ENCODE data around the gene POU2AF2. TPM values are rescaled to one million over a fixed set of nuclear protein-coding genes. Genes with fewer than 3 reads are reported as not detected.
A peak's percentile ranks its signal among the peaks of the same experiment; 100 is the strongest.

Gene POU2AF2
- total RNA-seq, 4 donors from 2014 or later = 0.66 TPM; not detected in 3

DNA sequence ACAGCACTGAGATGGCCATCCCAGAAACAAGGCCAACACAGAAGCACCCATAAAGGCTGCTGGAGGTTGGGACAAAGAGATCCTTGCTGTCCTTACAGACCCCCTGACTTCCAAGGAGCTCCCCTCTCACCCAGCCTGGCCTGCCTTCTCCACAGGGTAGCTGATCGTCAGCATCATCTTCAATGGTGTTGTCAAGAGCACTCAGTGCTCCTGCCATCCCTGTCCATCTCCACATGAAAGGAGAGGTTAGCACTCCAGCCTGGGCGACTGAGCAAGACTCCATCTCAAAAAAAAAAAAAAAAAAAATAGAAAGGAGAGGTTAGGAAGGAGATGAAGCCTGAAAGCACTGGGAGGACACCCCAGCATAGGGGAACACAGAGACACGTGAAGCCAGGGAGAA is 50.7 kb downstream of the POU2AF2 start:
- peak; percentile 53 for DNase-seq (ENCODE audit: extremely low spot score)
- Histone ChIP-seq H3K4me1 (peaks cover 7 to 31% (median 24%) of the 10 kb centered on the region in 4 donors), H3K9me3 (no peaks in the 10 kb centered on the region), H3K27me3 (peaks cover 0 to 10% (median 0%) of the 10 kb centered on the region in 4 donors), H3K36me3 (no peaks in the 10 kb centered on the region), H3K27ac (replicated peaks in 1 of 4) (no peak overlapping the region), H3K4me3 (no peak overlapping the region)
- WGBS = 89% methylated on average over 3 of the region's 3 CpGs
- intact Hi-C loops (cut with DNase I) = loop anchor here (5.0 kb wide), 1 partner anchor 126 kb away; no protein-coding TSS in a partner anchor
- TF ChIP-seq POLR2AphosphoS5 (IDR thresholded peaks at IDR 0.05) (no peak), EP300 (IDR thresholded peaks at IDR 0.05) (no peak), POLR2A (IDR thresholded peaks at IDR 0.05; ENCODE audit: low read depth) (no peak)
- TF ChIP-seq, protein P1, sequence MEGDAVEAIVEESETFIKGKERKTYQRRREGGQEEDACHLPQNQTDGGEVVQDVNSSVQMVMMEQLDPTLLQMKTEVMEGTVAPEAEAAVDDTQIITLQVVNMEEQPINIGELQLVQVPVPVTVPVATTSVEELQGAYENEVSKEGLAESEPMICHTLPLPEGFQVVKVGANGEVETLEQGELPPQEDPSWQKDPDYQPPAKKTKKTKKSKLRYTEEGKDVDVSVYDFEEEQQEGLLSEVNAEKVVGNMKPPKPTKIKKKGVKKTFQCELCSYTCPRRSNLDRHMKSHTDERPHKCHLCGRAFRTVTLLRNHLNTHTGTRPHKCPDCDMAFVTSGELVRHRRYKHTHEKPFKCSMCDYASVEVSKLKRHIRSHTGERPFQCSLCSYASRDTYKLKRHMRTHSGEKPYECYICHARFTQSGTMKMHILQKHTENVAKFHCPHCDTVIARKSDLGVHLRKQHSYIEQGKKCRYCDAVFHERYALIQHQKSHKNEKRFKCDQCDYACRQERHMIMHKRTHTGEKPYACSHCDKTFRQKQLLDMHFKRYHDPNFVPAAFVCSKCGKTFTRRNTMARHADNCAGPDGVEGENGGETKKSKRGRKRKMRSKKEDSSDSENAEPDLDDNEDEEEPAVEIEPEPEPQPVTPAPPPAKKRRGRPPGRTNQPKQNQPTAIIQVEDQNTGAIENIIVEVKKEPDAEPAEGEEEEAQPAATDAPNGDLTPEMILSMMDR (IDR thresholded peaks at IDR 0.05) = no peak

DNA sequence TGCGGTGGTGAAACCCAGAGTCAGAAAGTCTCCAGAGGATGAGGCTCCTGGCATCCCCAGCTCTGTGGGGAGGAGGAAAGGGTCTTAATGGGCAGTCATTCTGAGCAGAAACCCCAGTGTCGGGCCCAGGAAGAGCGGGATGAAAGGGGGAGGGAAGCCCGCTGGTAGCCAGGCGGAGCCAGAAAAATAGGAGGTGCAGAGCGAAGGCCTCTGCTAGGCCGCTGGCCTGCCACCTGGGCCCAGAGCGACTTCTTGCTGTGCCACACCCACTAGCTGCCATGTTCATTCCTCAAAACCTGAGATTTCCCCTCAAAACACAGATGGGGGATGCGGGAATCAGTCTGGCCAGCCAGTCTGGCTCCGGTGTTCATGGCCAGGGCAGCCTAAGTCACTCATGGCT is 52.2 kb downstream of the POU2AF2 start:
- intact Hi-C loops (cut with DNase I) = loop anchor here (5.0 kb wide), 1 partner anchor 125 kb away; no protein-coding TSS in a partner anchor
- Histone ChIP-seq H3K27ac (replicated peaks in 1 of 4) (peak overlapping the region in 1 of 4 donors; percentile 89), H3K4me3 (no peak overlapping the region), H3K9me3 (no peaks in the 10 kb centered on the region), H3K4me1 (peaks cover 7 to 35% (median 26%) of the 10 kb centered on the region in 4 donors), H3K36me3 (no peaks in the 10 kb centered on the region), H3K27me3 (peaks cover 0 to 10% (median 0%) of the 10 kb centered on the region in 4 donors)
- TF ChIP-seq EP300 (IDR thresholded peaks at IDR 0.05) (no peak), POLR2AphosphoS5 (IDR thresholded peaks at IDR 0.05) (no peak), POLR2A (IDR thresholded peaks at IDR 0.05; ENCODE audit: low read depth) (no peak)
- TF ChIP-seq, protein P1 (IDR thresholded peaks at IDR 0.05) = no peak
- DNase-seq (ENCODE audit: extremely low spot score) = no peak
- WGBS = 94% methylated on average over 10 of the region's 10 CpGs

DNA sequence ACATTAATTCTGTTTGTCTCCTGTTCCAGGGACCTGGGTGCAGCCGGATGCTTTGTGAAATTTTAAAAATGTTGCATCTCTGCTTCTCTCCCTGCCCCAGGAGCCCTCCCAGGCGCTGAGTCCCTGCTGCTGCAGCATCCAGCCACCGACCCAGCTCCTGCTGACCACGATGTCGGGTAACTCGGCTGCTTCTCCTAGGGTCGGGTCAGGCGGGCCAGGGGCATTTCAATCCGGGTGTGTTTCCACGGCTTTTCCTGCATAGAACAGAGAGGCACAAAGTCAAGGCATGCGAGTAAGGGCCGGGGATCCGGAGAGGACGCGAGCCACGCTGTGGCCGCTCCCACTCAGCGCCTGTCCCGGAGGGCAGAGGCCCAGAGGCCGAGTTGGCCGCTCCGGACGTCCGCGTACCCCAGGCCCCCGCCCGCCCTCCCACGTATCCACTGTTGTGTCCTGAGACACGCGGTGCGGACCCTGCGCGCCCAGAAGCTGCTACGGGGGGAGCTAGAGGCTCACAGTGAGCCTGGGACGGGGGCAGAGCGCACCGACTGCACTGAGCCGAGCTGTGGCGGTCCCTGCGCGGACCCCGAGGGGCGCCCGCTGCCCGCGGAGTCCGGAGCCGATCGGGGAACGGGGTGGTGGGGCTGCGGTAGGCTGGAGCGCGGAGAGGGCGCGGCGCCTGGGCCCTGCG is 53.0 kb downstream of the POU2AF2 start, which contains the start of gene POU2AF3:
Gene POU2AF3 (plus strand): TSS at position 134 of the 688 bp plus-strand sequence. CDS start 36 bp downstream, at position 170.
- peak; percentile 92 for DNase-seq (ENCODE audit: extremely low spot score)
- WGBS = 18% methylated on average over 14 of the region's 57 CpGs
- peaks cover 7 to 39% (median 31%) of the 10 kb centered on the region in 4 donors for H3K4me1 ChIP-seq

DNA sequence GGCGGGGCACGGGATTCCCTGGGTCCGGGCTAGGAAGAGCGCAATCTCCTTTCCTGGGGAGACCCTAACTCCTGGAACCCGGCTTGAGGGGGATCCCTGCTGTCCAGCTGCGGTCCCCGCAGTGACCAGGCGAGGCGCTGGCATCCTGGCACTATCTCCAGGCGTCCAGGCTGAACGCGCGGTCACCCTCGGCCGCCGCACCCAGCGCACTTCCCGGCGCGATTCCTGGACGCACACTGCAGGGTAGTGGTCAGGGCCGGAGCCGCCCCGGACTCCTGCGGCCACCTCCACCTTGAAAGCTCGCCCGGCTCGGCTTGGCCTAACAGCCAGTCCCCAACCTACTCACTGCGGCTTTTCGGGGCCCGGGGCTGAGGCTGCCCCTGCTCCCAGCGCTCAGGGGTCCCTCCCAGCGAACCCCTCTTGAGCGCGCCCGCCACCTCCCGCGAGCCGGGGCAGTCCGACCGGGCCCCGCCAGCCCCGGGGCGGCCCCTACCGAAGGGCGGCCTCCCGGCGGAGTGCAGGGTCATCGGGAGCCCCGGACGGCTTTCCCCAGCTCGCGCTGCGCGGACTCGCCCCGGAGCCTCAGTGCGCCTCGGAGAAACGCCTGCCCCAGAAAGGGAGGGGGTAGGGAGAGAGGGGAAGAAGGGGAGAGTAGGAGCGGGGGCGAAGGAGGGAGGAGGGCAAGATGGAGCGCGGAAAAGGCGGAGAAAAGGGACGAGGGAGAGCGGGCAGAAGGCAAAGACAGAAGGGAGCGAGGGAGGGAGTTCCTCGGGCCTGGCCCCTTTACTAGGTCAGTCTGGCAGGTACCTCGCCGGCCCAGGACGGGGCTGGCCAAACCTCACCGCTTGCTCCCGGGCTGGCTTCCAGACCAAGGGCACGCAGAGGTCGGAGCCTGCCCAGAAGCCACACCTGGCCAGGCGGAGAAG is 53.8 kb downstream of the POU2AF2 start:
- H3K27ac ChIP-seq (replicated peaks in 1 of 4) = peak overlapping the region; percentile 78 to 89 (median 85)
- TF ChIP-seq, protein P1 (IDR thresholded peaks at IDR 0.05) = peak; percentile 55 to 69 (median 57)
- TF ChIP-seq POLR2AphosphoS5 (IDR thresholded peaks at IDR 0.05) (peak; percentile 23 to 30), POLR2A (IDR thresholded peaks at IDR 0.05; ENCODE audit: low read depth) (no peak), EP300 (IDR thresholded peaks at IDR 0.05) (no peak)
- peak; percentile 89 for DNase-seq (ENCODE audit: extremely low spot score)
- WGBS = 3% methylated on average over 44 of the region's 77 CpGs
- peaks cover 0 to 10% (median 0%) of the 10 kb centered on the region in 4 donors for H3K27me3 ChIP-seq
- no peaks in the 10 kb centered on the region for H3K9me3 ChIP-seq
- intact Hi-C loops (cut with DNase I) = loop anchor here (5.0 to 10.0 kb wide), 2 partner anchors 55 to 123 kb away; no protein-coding TSS in a partner anchor
- no peaks in the 10 kb centered on the region for H3K36me3 ChIP-seq
- H3K4me3 ChIP-seq = peak overlapping the region; percentile 65 to 71 (median 70)
- peaks cover 7 to 42% (median 34%) of the 10 kb centered on the region in 4 donors for H3K4me1 ChIP-seq

More for the DNA sequence above, 53.0 kb downstream of the POU2AF2 start, which contains the start of gene POU2AF3:
- Histone ChIP-seq H3K36me3 (no peaks in the 10 kb centered on the region), H3K4me3 (peak within 1 kb of the TSS; percentile 65 to 71 (median 70)), H3K27me3 (peaks cover 0 to 10% (median 0%) of the 10 kb centered on the region in 4 donors), H3K27ac (replicated peaks in 1 of 4) (peak within 1 kb of the TSS; percentile 78 to 89 (median 85)), H3K9me3 (no peaks in the 10 kb centered on the region)
- intact Hi-C loops (cut with DNase I) = loop anchor here (5.0 kb wide), 1 partner anchor 124 kb away; no protein-coding TSS in a partner anchor
- TF ChIP-seq, protein P1 (IDR thresholded peaks at IDR 0.05) = no peak
- TF ChIP-seq POLR2A (IDR thresholded peaks at IDR 0.05; ENCODE audit: low read depth) = no peak
- TF ChIP-seq EP300 (IDR thresholded peaks at IDR 0.05) = no peak
- TF ChIP-seq POLR2AphosphoS5 (IDR thresholded peaks at IDR 0.05) = no peak

Data from esophagus muscularis mucosa (tissue), 4 donors.